ENCODE measurements around the gene AGO4.

AGO4 gene

GRCh38 chr1:35893051-35893879 is 85.4 kb downstream of the AGO4 start:
- no peaks in the 10 kb centered on the region for H3F3A ChIP-seq (ENCODE audit: insufficient read depth, low read length)
- H3K4me2 ChIP-seq (ENCODE audit: low read depth, low read length) = no peak overlapping the region
- H4K20me1 ChIP-seq (ENCODE audit: insufficient read depth, low read length) = no peaks in the 10 kb centered on the region
- no peak for DNase-seq
- no peaks in the 10 kb centered on the region for H3K4me1 ChIP-seq (ENCODE audit: low read length)
- no peaks in the 10 kb centered on the region for H3K27me3 ChIP-seq (replicated peaks; ENCODE audit: insufficient read depth, low read length)
- no peak overlapping the region for H3K4me3 ChIP-seq (ENCODE audit: low read length)
- H3K36me3 ChIP-seq (replicated peaks; ENCODE audit: insufficient read depth, low read length) = no peaks in the 10 kb centered on the region
- TF ChIP-seq EZH2 (optimal IDR thresholded peaks at IDR 0.05; ENCODE audit: low read depth, low read length) = no peak
- TF ChIP-seq EZH2phosphoT487 (IDR thresholded peaks at IDR 0.05; ENCODE audit: low read length) = no peak
- TF ChIP-seq, protein P1, sequence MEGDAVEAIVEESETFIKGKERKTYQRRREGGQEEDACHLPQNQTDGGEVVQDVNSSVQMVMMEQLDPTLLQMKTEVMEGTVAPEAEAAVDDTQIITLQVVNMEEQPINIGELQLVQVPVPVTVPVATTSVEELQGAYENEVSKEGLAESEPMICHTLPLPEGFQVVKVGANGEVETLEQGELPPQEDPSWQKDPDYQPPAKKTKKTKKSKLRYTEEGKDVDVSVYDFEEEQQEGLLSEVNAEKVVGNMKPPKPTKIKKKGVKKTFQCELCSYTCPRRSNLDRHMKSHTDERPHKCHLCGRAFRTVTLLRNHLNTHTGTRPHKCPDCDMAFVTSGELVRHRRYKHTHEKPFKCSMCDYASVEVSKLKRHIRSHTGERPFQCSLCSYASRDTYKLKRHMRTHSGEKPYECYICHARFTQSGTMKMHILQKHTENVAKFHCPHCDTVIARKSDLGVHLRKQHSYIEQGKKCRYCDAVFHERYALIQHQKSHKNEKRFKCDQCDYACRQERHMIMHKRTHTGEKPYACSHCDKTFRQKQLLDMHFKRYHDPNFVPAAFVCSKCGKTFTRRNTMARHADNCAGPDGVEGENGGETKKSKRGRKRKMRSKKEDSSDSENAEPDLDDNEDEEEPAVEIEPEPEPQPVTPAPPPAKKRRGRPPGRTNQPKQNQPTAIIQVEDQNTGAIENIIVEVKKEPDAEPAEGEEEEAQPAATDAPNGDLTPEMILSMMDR (IDR thresholded peaks at IDR 0.05; ENCODE audit: low read length) = no peak
- no peak overlapping the region for H3K27ac ChIP-seq (ENCODE audit: low read length)
- H3K9me3 ChIP-seq (replicated peaks; ENCODE audit: insufficient read depth, low read length) = no peaks in the 10 kb centered on the region
- no peak overlapping the region for H3K9ac ChIP-seq (ENCODE audit: low read length)
- H3K9me2 ChIP-seq (replicated peaks; ENCODE audit: insufficient read depth, low read length) = no peaks in the 10 kb centered on the region
- H2AFZ ChIP-seq (ENCODE audit: low read length) = no peak overlapping the region
- H3K79me2 ChIP-seq (ENCODE audit: low read length) = no peaks in the 10 kb centered on the region

GRCh38 chr1:35894183-35894582 is 86.4 kb downstream of the AGO4 start:
- no peaks in the 10 kb centered on the region for H3F3A ChIP-seq (ENCODE audit: insufficient read depth, low read length)
- no peak overlapping the region for H3K4me2 ChIP-seq (ENCODE audit: low read depth, low read length)
- no peaks in the 10 kb centered on the region for H3K9me2 ChIP-seq (replicated peaks; ENCODE audit: insufficient read depth, low read length)
- no peaks in the 10 kb centered on the region for H3K9me3 ChIP-seq (replicated peaks; ENCODE audit: insufficient read depth, low read length)
- no peaks in the 10 kb centered on the region for H4K20me1 ChIP-seq (ENCODE audit: insufficient read depth, low read length)
- H3K79me2 ChIP-seq (ENCODE audit: low read length) = no peaks in the 10 kb centered on the region
- no peak for TF ChIP-seq EZH2phosphoT487 (IDR thresholded peaks at IDR 0.05; ENCODE audit: low read length)
- TF ChIP-seq, protein P1 (IDR thresholded peaks at IDR 0.05; ENCODE audit: low read length) = no peak
- no peak for TF ChIP-seq EZH2 (optimal IDR thresholded peaks at IDR 0.05; ENCODE audit: low read depth, low read length)
- no peak overlapping the region for H3K27ac ChIP-seq (ENCODE audit: low read length)
- H3K27me3 ChIP-seq (replicated peaks; ENCODE audit: insufficient read depth, low read length) = no peaks in the 10 kb centered on the region
- H2AFZ ChIP-seq (ENCODE audit: low read length) = no peak overlapping the region
- no peak overlapping the region for H3K9ac ChIP-seq (ENCODE audit: low read length)
- H3K36me3 ChIP-seq (replicated peaks; ENCODE audit: insufficient read depth, low read length) = no peaks in the 10 kb centered on the region
- no peaks in the 10 kb centered on the region for H3K4me1 ChIP-seq (ENCODE audit: low read length)
- DNase-seq = no peak
- H3K4me3 ChIP-seq (ENCODE audit: low read length) = no peak overlapping the region

- H3K36me3 ChIP-seq (replicated peaks; ENCODE audit: insufficient read depth, low read length) = no peaks in the 10 kb centered on the region
Measured at GRCh38 chr1:35894656-35895055, 86.8 kb downstream of the AGO4 start.

More at GRCh38 chr1:35894656-35895055, 86.8 kb downstream of the AGO4 start:
- no peak for DNase-seq
- no peaks in the 10 kb centered on the region for H3K79me2 ChIP-seq (ENCODE audit: low read length)
- H3K9ac ChIP-seq (ENCODE audit: low read length) = no peak overlapping the region
- no peaks in the 10 kb centered on the region for H3K4me1 ChIP-seq (ENCODE audit: low read length)
- H3K4me2 ChIP-seq (ENCODE audit: low read depth, low read length) = no peak overlapping the region
- no peak overlapping the region for H3K27ac ChIP-seq (ENCODE audit: low read length)
- TF ChIP-seq, protein P1 (IDR thresholded peaks at IDR 0.05; ENCODE audit: low read length) = no peak
- TF ChIP-seq EZH2 (optimal IDR thresholded peaks at IDR 0.05; ENCODE audit: low read depth, low read length) (no peak), EZH2phosphoT487 (IDR thresholded peaks at IDR 0.05; ENCODE audit: low read length) (no peak)
- H3K4me3 ChIP-seq (ENCODE audit: low read length) = no peak overlapping the region
- no peak overlapping the region for H2AFZ ChIP-seq (ENCODE audit: low read length)
- H3F3A ChIP-seq (ENCODE audit: insufficient read depth, low read length) = no peaks in the 10 kb centered on the region
- H4K20me1 ChIP-seq (ENCODE audit: insufficient read depth, low read length) = no peaks in the 10 kb centered on the region
- H3K9me3 ChIP-seq (replicated peaks; ENCODE audit: insufficient read depth, low read length) = no peaks in the 10 kb centered on the region
- H3K9me2 ChIP-seq (replicated peaks; ENCODE audit: insufficient read depth, low read length) = no peaks in the 10 kb centered on the region
- no peaks in the 10 kb centered on the region for H3K27me3 ChIP-seq (replicated peaks; ENCODE audit: insufficient read depth, low read length)
